ENCODE data around the gene LRMDA. TPM values are rescaled to one million over a fixed set of nuclear protein-coding genes. Genes with fewer than 3 reads are reported as not detected.

The LRMDA gene
- total and polyA plus RNA-seq, 2 of the 4 experiments (the other 2 are of a cell fraction) = 0.07 TPM; not detected in 1

- H3K27ac ChIP-seq (ENCODE audit: insufficient read depth, low read length) = no peak overlapping the region
- in situ Hi-C loops (cut with MboI; ENCODE audit: low sequenced_read_pairs) = no loop called here
- DNase-seq (no peak), ATAC-seq (ENCODE audit: low read depth) (no peak)
- ChIA-PET POLR2A (ENCODE audit: unreplicated experiment) (no interaction called here), CTCF (no interaction called here)
- no peak overlapping the region for H4K5ac ChIP-seq (ENCODE audit: low read depth, low read length)
- peaks cover 24% of the 10 kb centered on the region; the same call in 1 of the 2 replicates for H3K27me3 ChIP-seq (ENCODE audit: control insufficient read depth, insufficient read depth, low read length)
- no peak overlapping the region for H2BK20ac ChIP-seq (ENCODE audit: low read depth, low read length)
- no peak overlapping the region for H2BK5ac ChIP-seq (ENCODE audit: low read depth, low read length, poor library complexity, severe bottlenecking)
- dilution Hi-C loops (cut with HindIII; ENCODE audit: low sequenced_read_pairs, unreplicated experiment) = no loop called here
- H3K14ac ChIP-seq (replicated peaks; ENCODE audit: low read depth, low read length) = no peak overlapping the region
- no peak overlapping the region for H3K4me3 ChIP-seq (ENCODE audit: insufficient read depth, low read depth, low read length)
- no peak overlapping the region for H2AFZ ChIP-seq (replicated peaks; ENCODE audit: low read length, poor library complexity)
- no peak overlapping the region for H3K4me2 ChIP-seq (ENCODE audit: low read depth, low read length)
- no peak overlapping the region for H3K4ac ChIP-seq (ENCODE audit: low read depth, low read length)
- no CpG with 5 or more reads among the region's 3 CpGs for WGBS, 2 experiments (ENCODE audit: extremely low coverage in 2 of 2, insufficient read length in 1 of 2)
- H4K20me1 ChIP-seq (ENCODE audit: insufficient read depth, low read length) = no peaks in the 10 kb centered on the region
- no peak overlapping the region for H3K18ac ChIP-seq (ENCODE audit: low read depth, low read length)
- no peaks in the 10 kb centered on the region for H3K36me3 ChIP-seq (ENCODE audit: control insufficient read depth, insufficient read depth, low read length)
- H2BK120ac ChIP-seq (ENCODE audit: low read depth, low read length) = no peak overlapping the region
- H4K8ac ChIP-seq (ENCODE audit: low read depth in 2 of 2, low read length in 2 of 2) = no peak overlapping the region
- BruUV-seq (replicated peaks) = no TSS peak
- H2BK15ac ChIP-seq (ENCODE audit: low read depth, low read length) = no peak overlapping the region
- no peak overlapping the region for H2AK9ac ChIP-seq (replicated peaks; ENCODE audit: low read depth, low read length, poor library complexity)
- no peak for TF ChIP-seq BHLHE40 (IDR thresholded peaks at IDR 0.05; ENCODE audit: low read depth, low read length)
- TF ChIP-seq CHD1 (IDR thresholded peaks at IDR 0.05; ENCODE audit: low read depth, low read length) = no peak
- TF ChIP-seq, protein P1, sequence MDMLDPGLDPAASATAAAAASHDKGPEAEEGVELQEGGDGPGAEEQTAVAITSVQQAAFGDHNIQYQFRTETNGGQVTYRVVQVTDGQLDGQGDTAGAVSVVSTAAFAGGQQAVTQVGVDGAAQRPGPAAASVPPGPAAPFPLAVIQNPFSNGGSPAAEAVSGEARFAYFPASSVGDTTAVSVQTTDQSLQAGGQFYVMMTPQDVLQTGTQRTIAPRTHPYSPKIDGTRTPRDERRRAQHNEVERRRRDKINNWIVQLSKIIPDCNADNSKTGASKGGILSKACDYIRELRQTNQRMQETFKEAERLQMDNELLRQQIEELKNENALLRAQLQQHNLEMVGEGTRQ (IDR thresholded peaks at IDR 0.05; ENCODE audit: low read depth, low read length) = no peak
- TF ChIP-seq SMC3 (IDR thresholded peaks at IDR 0.05; ENCODE audit: low read depth, low read length) = no peak
- TF ChIP-seq NFE2L2 (IDR thresholded peaks at IDR 0.05; ENCODE audit: low read depth, low read length) = no peak
- TF ChIP-seq POLR2A (IDR thresholded peaks at IDR 0.05; ENCODE audit: low read depth, low read length) = no peak
- no peak for TF ChIP-seq CEBPB (IDR thresholded peaks at IDR 0.05; ENCODE audit: low read depth, low read length)
- TF ChIP-seq, protein P2, sequence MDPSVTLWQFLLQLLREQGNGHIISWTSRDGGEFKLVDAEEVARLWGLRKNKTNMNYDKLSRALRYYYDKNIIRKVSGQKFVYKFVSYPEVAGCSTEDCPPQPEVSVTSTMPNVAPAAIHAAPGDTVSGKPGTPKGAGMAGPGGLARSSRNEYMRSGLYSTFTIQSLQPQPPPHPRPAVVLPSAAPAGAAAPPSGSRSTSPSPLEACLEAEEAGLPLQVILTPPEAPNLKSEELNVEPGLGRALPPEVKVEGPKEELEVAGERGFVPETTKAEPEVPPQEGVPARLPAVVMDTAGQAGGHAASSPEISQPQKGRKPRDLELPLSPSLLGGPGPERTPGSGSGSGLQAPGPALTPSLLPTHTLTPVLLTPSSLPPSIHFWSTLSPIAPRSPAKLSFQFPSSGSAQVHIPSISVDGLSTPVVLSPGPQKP (IDR thresholded peaks at IDR 0.05; ENCODE audit: borderline replicate concordance, low read depth, low read length) = no peak
- TF ChIP-seq CTCF (conservative IDR thresholded peaks at IDR 0.05; ENCODE audit: low read depth, low read length) = no peak
- no peak for TF ChIP-seq MXI1 (IDR thresholded peaks at IDR 0.05; ENCODE audit: borderline replicate concordance, low read depth, low read length)
- TF ChIP-seq MAFK (IDR thresholded peaks at IDR 0.05; ENCODE audit: low read depth, low read length) = no peak
- TF ChIP-seq RFX5 (IDR thresholded peaks at IDR 0.05; ENCODE audit: low read depth, low read length) = no peak
- no peak for TF ChIP-seq RCOR1 (IDR thresholded peaks at IDR 0.05; ENCODE audit: insufficient replicate concordance, low read length)
- no peak for TF ChIP-seq FOS (IDR thresholded peaks at IDR 0.05; ENCODE audit: low read depth, low read length)
- no peak for TF ChIP-seq MAZ (IDR thresholded peaks at IDR 0.05; ENCODE audit: borderline replicate concordance, low read depth, low read length)
- no peak for TF ChIP-seq RAD21 (IDR thresholded peaks at IDR 0.05; ENCODE audit: low read length)
- no peak overlapping the region for H4K91ac ChIP-seq (ENCODE audit: insufficient read depth, low read depth, low read length)
- no peaks in the 10 kb centered on the region for H3K4me1 ChIP-seq (ENCODE audit: control insufficient read depth, insufficient read depth, low read length)
- peaks cover 2% of the 10 kb centered on the region; the same call in 1 of the 2 replicates for H3K9me3 ChIP-seq (ENCODE audit: control insufficient read depth, insufficient read depth, low read length)
- intact Hi-C loops (cut with micrococcal nuclease) = no loop called here
- H3K23ac ChIP-seq (ENCODE audit: low read depth, low read length) = no peak overlapping the region
- no peaks in the 10 kb centered on the region for H3K79me1 ChIP-seq (ENCODE audit: low read depth in 1 of 2, low read length in 2 of 2)
- H2AK5ac ChIP-seq (ENCODE audit: low read depth, low read length) = no peak overlapping the region
- H3K9ac ChIP-seq (ENCODE audit: low read depth, low read length) = no peak overlapping the region
- H3K9me1 ChIP-seq (ENCODE audit: insufficient read depth, low read length) = no peaks in the 10 kb centered on the region
- no peak overlapping the region for H3K56ac ChIP-seq (ENCODE audit: extremely low read depth, insufficient read depth, low read length)
These were observed 45.6 kb downstream of the LRMDA start for GRCh38 chr10:75476985-75477384.

All from IMR-90 (cell line).